ENCODE measurements around the gene SYS1. TPM values are rescaled to one million over a fixed set of nuclear protein-coding genes. Genes with fewer than 3 reads are reported as not detected.

The SYS1 gene
- total RNA-seq, 6 experiments from 2014 or later: 22.9 to 34.1 (median 27.6) TPM

GRCh38 chr20:45325371-45325770 is 37.6 kb upstream of the SYS1 start:
- peaks cover 4% of the 10 kb centered on the region for H3K27me3 Mint-ChIP-seq (ENCODE audit: insufficient read depth)

GRCh38 chr20:45328451-45328850 is 34.5 kb upstream of the SYS1 start:
- no peaks in the 10 kb centered on the region for H3K9me3 Mint-ChIP-seq
- no peak overlapping the region for H3K4me3 Mint-ChIP-seq
- H3K27ac Mint-ChIP-seq: peak overlapping the region; percentile 16; the same call in 1 of the 2 replicates
- TF ChIP-seq, protein P1, sequence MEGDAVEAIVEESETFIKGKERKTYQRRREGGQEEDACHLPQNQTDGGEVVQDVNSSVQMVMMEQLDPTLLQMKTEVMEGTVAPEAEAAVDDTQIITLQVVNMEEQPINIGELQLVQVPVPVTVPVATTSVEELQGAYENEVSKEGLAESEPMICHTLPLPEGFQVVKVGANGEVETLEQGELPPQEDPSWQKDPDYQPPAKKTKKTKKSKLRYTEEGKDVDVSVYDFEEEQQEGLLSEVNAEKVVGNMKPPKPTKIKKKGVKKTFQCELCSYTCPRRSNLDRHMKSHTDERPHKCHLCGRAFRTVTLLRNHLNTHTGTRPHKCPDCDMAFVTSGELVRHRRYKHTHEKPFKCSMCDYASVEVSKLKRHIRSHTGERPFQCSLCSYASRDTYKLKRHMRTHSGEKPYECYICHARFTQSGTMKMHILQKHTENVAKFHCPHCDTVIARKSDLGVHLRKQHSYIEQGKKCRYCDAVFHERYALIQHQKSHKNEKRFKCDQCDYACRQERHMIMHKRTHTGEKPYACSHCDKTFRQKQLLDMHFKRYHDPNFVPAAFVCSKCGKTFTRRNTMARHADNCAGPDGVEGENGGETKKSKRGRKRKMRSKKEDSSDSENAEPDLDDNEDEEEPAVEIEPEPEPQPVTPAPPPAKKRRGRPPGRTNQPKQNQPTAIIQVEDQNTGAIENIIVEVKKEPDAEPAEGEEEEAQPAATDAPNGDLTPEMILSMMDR (IDR thresholded peaks at IDR 0.05): no peak
- H3K27me3 Mint-ChIP-seq (ENCODE audit: insufficient read depth): peaks cover 4% of the 10 kb centered on the region
- peaks cover 16% of the 10 kb centered on the region for H3K36me3 Mint-ChIP-seq (ENCODE audit: low read depth)
- no peaks in the 10 kb centered on the region; the same call in 1 of the 2 replicates for H3K4me1 Mint-ChIP-seq (ENCODE audit: low read depth)
- DNase-seq: no peak

More at GRCh38 chr20:45325371-45325770, 37.6 kb upstream of the SYS1 start:
- Mint-ChIP-seq H3K4me3 (no peak overlapping the region), H3K27ac (peak overlapping the region; percentile 29; the same call in 1 of the 2 replicates), H3K9me3 (no peaks in the 10 kb centered on the region), H3K36me3 (ENCODE audit: low read depth) (peaks cover 7% of the 10 kb centered on the region), H3K4me1 (ENCODE audit: low read depth) (no peaks in the 10 kb centered on the region; the same call in 1 of the 2 replicates)
- TF ChIP-seq, protein P1 (IDR thresholded peaks at IDR 0.05): no peak
- no peak for DNase-seq

GRCh38 chr20:45329497-45330319 is 33.2 kb upstream of the SYS1 start:
- H3K9me3 Mint-ChIP-seq: no peaks in the 10 kb centered on the region
- H3K27ac Mint-ChIP-seq: no peak overlapping the region
- no peak overlapping the region for H3K4me3 Mint-ChIP-seq
- H3K36me3 Mint-ChIP-seq (ENCODE audit: low read depth): peaks cover 16% of the 10 kb centered on the region
- H3K27me3 Mint-ChIP-seq (ENCODE audit: insufficient read depth): peaks cover 4% of the 10 kb centered on the region
- DNase-seq: no peak
- TF ChIP-seq, protein P1 (IDR thresholded peaks at IDR 0.05): peak; percentile 34
- H3K4me1 Mint-ChIP-seq (ENCODE audit: low read depth): no peaks in the 10 kb centered on the region; the same call in 1 of the 2 replicates

- no peaks in the 10 kb centered on the region for H3K9me3 Mint-ChIP-seq
- H3K4me3 Mint-ChIP-seq: no peak overlapping the region
- DNase-seq: no peak
- H3K36me3 Mint-ChIP-seq (ENCODE audit: low read depth): peaks cover 20% of the 10 kb centered on the region
- TF ChIP-seq, protein P1 (IDR thresholded peaks at IDR 0.05): no peak
- no peak overlapping the region; the same call in 1 of the 2 replicates for H3K27ac Mint-ChIP-seq
- H3K4me1 Mint-ChIP-seq (ENCODE audit: low read depth): peaks cover 5% of the 10 kb centered on the region
- peaks cover 2% of the 10 kb centered on the region for H3K27me3 Mint-ChIP-seq (ENCODE audit: insufficient read depth)
Measured at GRCh38 chr20:45330476-45330875, 32.5 kb upstream of the SYS1 start.

DNA sequence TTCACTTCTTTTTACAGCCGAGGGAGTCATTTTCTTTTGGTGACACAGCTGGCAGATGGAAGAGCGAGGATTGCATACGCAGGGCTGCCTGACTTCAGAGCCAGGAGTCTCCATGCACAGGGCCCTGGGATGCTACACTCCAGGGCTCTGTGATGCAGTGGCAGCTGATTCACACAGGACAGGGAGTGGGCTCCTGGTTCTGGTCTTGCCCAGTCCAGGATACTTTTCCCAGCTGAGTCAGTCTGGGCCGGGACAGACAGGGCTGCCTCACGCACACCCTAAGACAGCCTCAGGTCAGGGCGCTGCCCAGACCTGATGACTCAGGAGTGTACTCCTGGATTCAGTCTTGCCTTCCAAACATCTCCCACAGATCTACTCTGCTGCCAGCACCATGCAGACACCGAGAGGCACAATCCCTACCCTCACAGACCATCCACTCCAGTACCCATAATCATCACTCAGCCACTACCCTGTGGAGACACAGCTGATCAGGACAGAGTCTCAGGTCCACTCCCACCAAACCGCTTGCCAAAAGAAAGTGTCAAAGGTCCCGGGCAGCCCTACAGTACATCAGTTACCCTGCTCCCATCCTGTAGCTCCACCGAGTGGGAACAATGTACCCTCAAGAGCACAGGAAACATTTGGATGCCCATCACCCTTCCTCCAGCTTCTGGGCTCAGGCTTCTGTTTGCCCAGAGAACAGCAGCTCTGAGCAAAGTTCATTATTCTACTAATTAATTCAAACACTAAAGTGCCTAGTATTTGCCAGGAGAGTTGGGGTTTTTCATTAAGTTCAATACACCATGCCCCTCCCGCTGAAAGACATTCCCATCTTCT is 26.2 kb upstream of the SYS1 start:
- peak; percentile 98 for DNase-seq
- Mint-ChIP-seq H3K27me3 (ENCODE audit: insufficient read depth) (peaks cover 3% of the 10 kb centered on the region), H3K36me3 (ENCODE audit: low read depth) (peaks cover 43% of the 10 kb centered on the region), H3K4me3 (peak overlapping the region; percentile 74), H3K27ac (peak overlapping the region; percentile 99), H3K9me3 (no peaks in the 10 kb centered on the region), H3K4me1 (ENCODE audit: low read depth) (peaks cover 68% of the 10 kb centered on the region)
- TF ChIP-seq, protein P1 (IDR thresholded peaks at IDR 0.05): no peak

All from HFFc6 (cell line).